ENCODE results near the gene NCAN.

DNA sequence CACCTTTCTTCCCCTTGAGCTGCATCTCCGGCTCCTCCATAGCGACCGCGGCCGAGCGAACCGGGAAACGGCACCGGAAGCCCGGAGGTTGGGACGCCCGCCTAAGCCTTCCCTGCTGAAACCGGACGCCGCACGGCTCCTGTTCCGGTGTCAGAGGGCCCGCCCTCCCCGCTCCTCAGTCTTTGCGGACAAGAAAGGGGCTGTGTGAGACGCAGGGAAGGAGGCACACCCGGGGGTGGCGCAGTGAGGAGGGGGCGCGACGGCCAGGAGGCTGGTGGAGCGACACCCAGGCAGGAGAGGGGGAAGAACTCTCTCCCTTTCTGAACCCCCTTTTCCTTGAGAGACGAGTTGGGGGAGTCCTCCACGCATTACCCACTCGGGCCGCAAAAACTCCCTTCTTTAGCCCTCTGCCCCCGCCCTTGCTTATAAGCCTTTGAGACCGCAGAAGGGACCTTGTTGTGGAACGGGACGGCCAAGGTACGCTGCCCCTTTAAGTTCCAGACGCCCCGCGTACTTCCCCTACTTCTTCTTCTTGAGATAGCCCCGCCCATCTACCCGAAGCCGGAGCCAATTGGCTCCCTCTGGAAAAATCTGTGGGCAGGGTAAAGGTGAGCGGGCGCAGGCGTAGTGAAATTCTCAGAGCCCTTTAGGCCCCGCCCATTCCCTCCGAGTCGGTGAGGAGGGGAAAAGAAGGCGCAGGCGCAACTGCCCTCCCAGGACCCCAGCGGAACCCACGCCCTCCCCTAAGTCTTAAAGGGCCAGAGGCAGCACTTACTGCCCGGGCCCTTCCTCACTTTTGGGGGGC lies 19.5 kb upstream of the NCAN start, which contains the start of the genes BORCS8 and RFXANK:
- TF ChIP-seq, protein P1, sequence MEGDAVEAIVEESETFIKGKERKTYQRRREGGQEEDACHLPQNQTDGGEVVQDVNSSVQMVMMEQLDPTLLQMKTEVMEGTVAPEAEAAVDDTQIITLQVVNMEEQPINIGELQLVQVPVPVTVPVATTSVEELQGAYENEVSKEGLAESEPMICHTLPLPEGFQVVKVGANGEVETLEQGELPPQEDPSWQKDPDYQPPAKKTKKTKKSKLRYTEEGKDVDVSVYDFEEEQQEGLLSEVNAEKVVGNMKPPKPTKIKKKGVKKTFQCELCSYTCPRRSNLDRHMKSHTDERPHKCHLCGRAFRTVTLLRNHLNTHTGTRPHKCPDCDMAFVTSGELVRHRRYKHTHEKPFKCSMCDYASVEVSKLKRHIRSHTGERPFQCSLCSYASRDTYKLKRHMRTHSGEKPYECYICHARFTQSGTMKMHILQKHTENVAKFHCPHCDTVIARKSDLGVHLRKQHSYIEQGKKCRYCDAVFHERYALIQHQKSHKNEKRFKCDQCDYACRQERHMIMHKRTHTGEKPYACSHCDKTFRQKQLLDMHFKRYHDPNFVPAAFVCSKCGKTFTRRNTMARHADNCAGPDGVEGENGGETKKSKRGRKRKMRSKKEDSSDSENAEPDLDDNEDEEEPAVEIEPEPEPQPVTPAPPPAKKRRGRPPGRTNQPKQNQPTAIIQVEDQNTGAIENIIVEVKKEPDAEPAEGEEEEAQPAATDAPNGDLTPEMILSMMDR (IDR thresholded peaks at IDR 0.05; ENCODE audit: poor library complexity): no peak
- TF ChIP-seq EZH2 (IDR thresholded peaks at IDR 0.05; ENCODE audit: borderline replicate concordance): no peak
